Stimulated activated naive B cell treated with anti-CD40 and anti-IgM and Interleukin-4, amounts not matched to agents 10 μg/mL and 1 μg/mL and 100 μg/mL, for 72 hours (primary cell): ENCODE results near the gene CCDC61.

Source experiments
- ATAC-seq, 2 donors: fragments of 150-1000 bp; cut with Tn5 transposase; replicated peaks; 2 replicates each; pipeline ENCODE4 v1.10.0; 2021; ENCODE audit warnings: moderate library complexity in 1 of 2
- DNase-seq: peaks from one replicate; pipeline ENCODE4 v3.0.0; 2021
- H3K27ac Mint-ChIP-seq: one replicate; pipeline ENCODE4 v1.8.0; 2022; ENCODE audit warnings: mild to moderate bottlenecking, mixed read lengths
- H3K27me3 Mint-ChIP-seq, 2 donors: one replicate each; pipeline ENCODE4 v1.8.0; 2022; ENCODE audit warnings: mixed read lengths in 2 of 2
- H3K36me3 Mint-ChIP-seq, 2 donors: one replicate each; pipeline ENCODE4 v1.8.0; 2022; ENCODE audit warnings: mixed read lengths in 2 of 2, mild to moderate bottlenecking in 1 of 2
- H3K4me1 Mint-ChIP-seq, 2 donors: one replicate each; pipeline ENCODE4 v1.8.0; 2022; ENCODE audit warnings: mixed read lengths in 2 of 2, mild to moderate bottlenecking in 1 of 2
- H3K4me3 Mint-ChIP-seq, 2 donors: one replicate each; pipeline ENCODE4 v1.8.0; 2022; ENCODE audit warnings: mild to moderate bottlenecking in 2 of 2, mixed read lengths in 2 of 2, moderate library complexity in 1 of 2
- H3K9me3 Mint-ChIP-seq, 2 donors: one replicate each; pipeline ENCODE4 v1.8.0; 2022; ENCODE audit warnings: mixed read lengths in 2 of 2, mild to moderate bottlenecking in 1 of 2

The CCDC61 gene

DNA sequence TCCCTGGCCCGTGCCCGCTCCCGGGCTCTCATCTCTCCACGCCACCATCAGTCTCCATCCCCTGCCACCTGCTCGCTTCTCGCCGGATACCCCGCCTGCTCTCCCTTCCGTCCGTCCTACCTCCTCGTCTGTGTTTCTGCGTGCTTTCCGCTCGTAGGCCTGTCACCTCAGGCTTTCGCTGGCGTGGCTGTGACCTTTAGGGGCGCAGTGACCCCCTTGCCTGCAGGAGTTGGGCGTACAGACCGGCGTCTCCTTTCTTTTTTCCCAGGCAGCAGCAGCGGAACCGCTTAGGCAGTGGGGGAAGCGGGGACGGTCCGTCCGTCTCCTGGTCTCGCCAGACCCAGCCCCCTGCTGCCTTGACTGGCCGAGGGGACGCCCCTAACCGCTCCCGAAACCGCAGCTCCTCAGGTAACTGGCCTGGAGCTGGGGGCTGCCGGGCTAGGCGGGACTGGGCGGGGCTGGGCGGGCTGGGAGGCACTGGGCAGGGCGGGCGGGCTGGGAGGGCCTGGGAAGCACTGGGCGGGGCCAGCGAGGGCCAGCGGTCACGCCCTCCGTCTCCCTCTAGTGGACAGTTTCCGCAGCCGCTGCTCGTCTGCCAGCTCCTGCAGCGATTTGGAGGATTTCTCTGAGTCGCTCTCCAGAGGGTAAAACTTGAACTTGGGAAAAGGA is 21.3 kb downstream of the CCDC61 start:
- DNase-seq (peak; percentile 67), ATAC-seq (peak; percentile 72 to 77)
- H3K4me1 Mint-ChIP-seq: peaks cover 16 to 24% of the 10 kb centered on the region in 2 donors
- no peaks in the 10 kb centered on the region for H3K9me3 Mint-ChIP-seq
- peak overlapping the region; percentile 73 for H3K27ac Mint-ChIP-seq
- peaks cover 15 to 29% of the 10 kb centered on the region in 2 donors for H3K36me3 Mint-ChIP-seq
- H3K4me3 Mint-ChIP-seq: peak overlapping the region; percentile 81 to 83
- H3K27me3 Mint-ChIP-seq: peaks cover 17 to 25% of the 10 kb centered on the region in 2 donors

DNA sequence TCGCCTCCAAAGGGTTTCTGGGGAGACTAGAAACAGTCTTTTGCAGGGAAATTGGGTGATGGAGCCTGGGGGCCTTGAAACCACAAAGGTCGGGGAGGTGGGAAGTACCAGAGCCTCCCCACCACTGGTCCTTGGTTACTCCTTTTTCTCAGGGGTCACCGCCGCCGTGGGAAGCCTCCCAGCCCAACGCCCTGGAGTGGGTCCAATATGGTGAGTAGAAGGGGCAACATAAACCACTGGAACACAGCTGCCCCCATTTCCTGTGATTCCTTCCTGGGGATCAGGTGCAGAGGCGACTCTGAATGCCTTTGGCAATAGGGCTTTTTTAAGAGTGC is 21.8 kb downstream of the CCDC61 start:
- Mint-ChIP-seq H3K27ac (no peak overlapping the region), H3K4me1 (peaks cover 16 to 24% of the 10 kb centered on the region in 2 donors), H3K4me3 (peak overlapping the region; percentile 81 to 83), H3K9me3 (no peaks in the 10 kb centered on the region), H3K27me3 (peaks cover 21 to 25% of the 10 kb centered on the region in 2 donors), H3K36me3 (peaks cover 12 to 25% of the 10 kb centered on the region in 2 donors)
- no peak for ATAC-seq
- no peak for DNase-seq

DNA sequence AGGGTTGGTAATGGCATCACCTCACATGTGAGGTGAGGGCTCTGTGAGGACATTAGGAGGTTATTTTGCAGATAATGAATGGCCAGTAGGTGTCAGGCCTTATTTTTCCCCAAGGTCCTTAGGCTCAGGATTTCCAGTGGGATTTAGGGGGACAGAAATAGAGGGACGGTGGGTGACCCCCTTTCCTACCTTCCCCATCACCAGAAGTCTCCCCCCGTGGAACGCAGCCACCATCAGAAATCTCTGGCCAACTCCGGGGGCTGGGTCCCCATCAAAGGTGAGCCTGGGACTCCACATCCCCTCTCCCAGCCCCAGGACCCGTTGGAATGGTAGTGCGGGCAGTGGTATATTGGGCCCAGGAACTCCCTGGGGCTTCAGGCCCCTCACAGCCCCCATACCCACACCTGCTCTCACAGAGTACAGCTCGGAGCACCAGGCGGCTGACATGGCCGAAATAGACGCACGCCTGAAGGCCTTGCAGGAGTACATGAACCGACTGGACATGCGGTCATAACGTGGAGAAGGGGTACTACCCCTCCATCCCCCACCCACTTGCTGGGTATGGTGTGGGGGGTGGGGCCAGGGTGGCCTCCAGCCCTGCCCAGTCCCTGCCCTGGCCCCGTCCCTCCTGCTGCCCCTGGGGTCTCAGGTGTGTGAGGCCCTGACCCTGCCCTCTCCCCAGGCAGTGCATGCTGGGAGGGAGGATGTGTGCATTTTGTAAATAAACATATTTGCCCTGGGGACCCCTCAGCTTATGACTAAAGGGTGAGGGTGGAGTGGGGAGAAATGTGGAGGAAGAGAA is 22.8 kb downstream of the CCDC61 start:
- H3K4me1 Mint-ChIP-seq: peaks cover 16 to 24% of the 10 kb centered on the region in 2 donors
- ATAC-seq (no peak), DNase-seq (no peak)
- no peaks in the 10 kb centered on the region for H3K9me3 Mint-ChIP-seq
- no peak overlapping the region for H3K4me3 Mint-ChIP-seq
- peaks cover 12 to 17% of the 10 kb centered on the region in 2 donors for H3K36me3 Mint-ChIP-seq
- H3K27me3 Mint-ChIP-seq: peaks cover 27 to 33% of the 10 kb centered on the region in 2 donors
- no peak overlapping the region for H3K27ac Mint-ChIP-seq

DNA sequence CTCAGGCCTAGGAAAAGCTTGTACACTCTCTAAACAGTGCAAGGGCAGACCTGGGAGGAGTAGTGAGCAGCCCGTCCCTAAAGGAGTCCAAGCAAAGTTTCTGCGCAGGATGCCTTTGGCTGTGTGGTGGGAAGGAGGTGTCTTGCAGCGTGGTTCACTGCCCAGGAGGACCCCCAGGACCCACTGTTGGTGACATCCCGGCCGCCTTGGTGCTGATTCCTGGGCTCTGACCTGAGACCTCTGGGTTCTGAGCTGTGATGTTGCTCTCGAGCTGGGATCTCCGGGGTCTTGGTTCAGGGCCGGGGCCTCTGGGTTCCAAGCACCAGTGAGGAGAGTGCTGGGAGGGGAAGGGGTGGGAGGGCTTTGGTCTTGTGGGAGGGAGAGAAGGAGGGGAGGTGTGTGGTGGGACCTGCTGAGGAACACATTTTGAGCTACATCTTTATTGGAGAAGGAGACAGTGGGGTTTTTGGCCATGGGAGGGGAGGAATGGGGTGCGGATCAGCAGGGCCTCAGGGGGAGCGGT is 23.5 kb downstream of the CCDC61 start:
- H3K4me3 Mint-ChIP-seq: no peak overlapping the region
- H3K4me1 Mint-ChIP-seq: peaks cover 16 to 24% of the 10 kb centered on the region in 2 donors
- H3K27me3 Mint-ChIP-seq: peaks cover 31 to 37% of the 10 kb centered on the region in 2 donors
- no peak overlapping the region for H3K27ac Mint-ChIP-seq
- H3K36me3 Mint-ChIP-seq: peaks cover 12 to 17% of the 10 kb centered on the region in 2 donors
- no peak for ATAC-seq
- DNase-seq: no peak
- H3K9me3 Mint-ChIP-seq: no peaks in the 10 kb centered on the region

DNA sequence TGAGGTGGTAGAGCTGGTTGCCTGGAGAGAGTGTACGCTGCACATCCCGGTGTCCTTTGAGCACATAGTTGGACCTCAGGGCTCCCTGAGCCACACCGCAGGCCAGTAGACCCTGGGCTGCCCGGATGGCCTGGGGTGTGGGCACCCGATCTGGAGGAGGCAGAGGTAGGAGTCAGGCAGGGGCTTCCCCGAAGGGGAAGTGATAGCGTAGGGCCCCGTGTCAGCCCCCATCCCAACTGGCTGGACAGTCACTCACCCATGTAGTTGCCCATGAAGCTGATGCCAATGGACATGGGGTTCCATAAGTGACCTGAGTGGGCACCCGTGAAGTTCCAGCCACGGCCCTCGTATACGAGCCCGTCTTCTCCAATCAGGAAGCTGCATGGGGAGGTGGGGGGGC is 24.0 kb downstream of the CCDC61 start:
- DNase-seq: no peak
- H3K9me3 Mint-ChIP-seq: no peaks in the 10 kb centered on the region
- H3K27ac Mint-ChIP-seq: no peak overlapping the region
- no peak for ATAC-seq
- no peak overlapping the region for H3K4me3 Mint-ChIP-seq
- H3K4me1 Mint-ChIP-seq: peaks cover 16 to 24% of the 10 kb centered on the region in 2 donors
- peaks cover 35 to 37% of the 10 kb centered on the region in 2 donors for H3K27me3 Mint-ChIP-seq
- peaks cover 12 to 16% of the 10 kb centered on the region in 2 donors for H3K36me3 Mint-ChIP-seq

DNA sequence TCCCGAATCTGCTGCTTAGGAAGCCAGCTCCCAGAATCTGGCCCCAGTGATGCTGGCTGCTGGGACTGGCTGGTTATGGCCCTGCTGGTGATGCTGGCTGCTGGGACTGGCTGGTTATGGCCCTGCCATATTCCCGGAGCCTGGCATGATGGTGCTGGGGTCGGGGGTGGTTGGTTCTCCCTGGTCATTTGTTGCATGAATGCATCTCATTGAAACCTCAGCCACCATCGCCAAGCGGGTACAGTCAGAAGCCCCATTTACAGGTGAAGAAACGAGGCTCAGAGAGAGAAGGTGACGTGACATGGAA is 25.5 kb downstream of the CCDC61 start:
- Mint-ChIP-seq H3K36me3 (peaks cover 6 to 7% of the 10 kb centered on the region in 2 donors), H3K27me3 (peaks cover 25 to 29% of the 10 kb centered on the region in 2 donors), H3K4me3 (no peak overlapping the region), H3K4me1 (peaks cover 7 to 14% of the 10 kb centered on the region in 2 donors), H3K27ac (no peak overlapping the region), H3K9me3 (no peaks in the 10 kb centered on the region)
- no peak for ATAC-seq
- no peak for DNase-seq

DNA sequence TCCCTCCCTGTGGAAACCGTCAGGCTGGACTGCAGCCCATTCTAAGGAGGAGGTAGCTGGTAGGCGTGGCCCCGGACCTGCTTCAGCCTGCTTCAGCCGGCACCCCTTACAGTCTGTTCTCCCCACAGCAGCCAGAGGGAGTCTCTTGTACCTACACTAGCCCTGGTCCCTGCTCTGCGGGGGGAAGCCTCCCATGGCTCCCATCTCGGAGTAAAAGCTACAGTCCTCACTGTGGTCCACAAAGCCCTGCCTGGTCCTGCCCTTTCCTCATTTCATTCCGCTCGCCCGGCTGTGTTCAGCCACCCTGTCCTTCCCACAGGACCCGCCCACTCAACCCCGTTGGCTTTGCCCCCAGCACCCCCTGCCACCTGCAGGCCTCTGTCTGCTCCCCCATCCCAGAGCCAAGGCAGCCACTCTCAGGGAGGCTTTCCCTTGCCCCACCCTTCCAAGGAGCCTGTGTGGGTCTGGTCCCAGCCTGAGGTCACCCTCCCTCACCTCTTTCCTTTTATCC is 26.3 kb downstream of the CCDC61 start:
- Mint-ChIP-seq H3K36me3 (peaks cover 6 to 7% of the 10 kb centered on the region in 2 donors), H3K9me3 (no peaks in the 10 kb centered on the region), H3K27me3 (peaks cover 27 to 29% of the 10 kb centered on the region in 2 donors), H3K27ac (no peak overlapping the region), H3K4me1 (peaks cover 2 to 6% of the 10 kb centered on the region in 2 donors), H3K4me3 (no peak overlapping the region)
- ATAC-seq (no peak), DNase-seq (no peak)

DNA sequence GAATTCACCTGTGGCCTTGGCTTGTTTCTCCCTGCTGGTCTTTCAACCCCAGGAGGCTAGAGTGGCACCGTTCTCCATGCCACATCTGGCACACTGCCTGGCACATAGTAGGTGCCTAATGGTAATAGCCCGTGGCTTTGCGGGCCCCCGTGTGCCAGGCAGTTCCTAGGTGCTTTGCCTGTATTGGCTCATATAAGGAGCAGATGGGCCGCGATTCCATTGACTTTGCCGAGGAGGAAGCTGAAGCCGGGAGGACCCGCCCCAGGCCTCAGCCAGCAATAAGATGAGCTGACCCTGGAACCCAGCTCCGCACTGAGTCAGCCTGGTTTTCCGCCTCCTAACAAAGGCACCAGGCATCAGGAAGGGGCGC is 26.8 kb downstream of the CCDC61 start:
- Mint-ChIP-seq H3K27me3 (peaks cover 31 to 33% of the 10 kb centered on the region in 2 donors), H3K36me3 (peaks cover 4 to 7% of the 10 kb centered on the region in 2 donors), H3K9me3 (no peaks in the 10 kb centered on the region), H3K4me3 (no peak overlapping the region), H3K4me1 (peaks cover 0 to under 1% of the 10 kb centered on the region in 2 donors), H3K27ac (no peak overlapping the region)
- no peak for DNase-seq
- ATAC-seq: no peak

DNA sequence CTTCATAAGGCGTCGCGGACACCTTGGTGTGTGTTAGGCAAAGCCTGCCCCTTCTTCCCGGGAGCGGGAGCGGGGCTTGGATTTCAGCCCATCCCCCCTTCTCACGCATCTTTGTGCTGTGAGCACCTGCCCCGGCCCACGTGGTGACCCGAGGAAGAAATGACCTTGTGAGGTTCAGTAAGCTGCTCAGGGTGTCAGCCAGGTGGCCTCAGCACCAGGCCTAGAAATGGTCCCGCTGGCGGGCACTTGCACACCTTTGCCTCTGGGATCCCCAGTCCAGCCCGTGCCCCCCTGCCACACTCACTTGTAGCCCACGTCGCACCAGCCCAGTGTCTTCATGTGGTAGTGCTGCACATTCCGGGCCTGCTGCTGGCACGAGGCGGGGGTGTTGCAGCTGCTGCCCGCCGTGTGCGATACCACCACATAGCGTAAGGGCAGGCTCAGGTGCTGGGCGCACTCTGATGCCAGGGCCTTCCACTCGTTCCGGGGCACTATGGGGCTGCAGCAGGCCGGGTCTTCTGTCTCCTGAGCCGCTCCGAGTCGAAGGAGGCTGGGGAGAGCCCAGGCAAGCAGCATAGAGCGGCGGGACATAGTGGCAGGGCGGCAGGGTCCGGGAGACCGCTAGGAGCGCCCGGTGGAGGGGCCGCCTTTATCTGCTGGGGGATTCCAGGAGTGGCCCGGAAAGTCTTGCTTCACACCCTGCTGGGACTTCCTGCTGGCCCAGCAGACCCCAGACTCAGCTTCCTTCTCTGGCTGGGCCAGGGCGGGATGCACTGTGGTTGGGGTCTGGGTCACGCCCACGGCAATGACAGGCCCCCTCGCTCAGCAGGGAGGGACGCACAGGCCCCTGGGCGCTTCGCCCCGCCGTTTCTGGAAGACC is 27.4 kb downstream of the CCDC61 start, which contains the start of gene PGLYRP1:
PGLYRP1 (minus strand) TSS at position 623 of the 880 bp plus-strand sequence; CDS start at position 591, 32 bp downstream.
- Mint-ChIP-seq H3K27ac (no peak within 1 kb of the TSS), H3K4me3 (no peak within 1 kb of the TSS), H3K4me1 (no peaks in the 10 kb centered on the region), H3K36me3 (peaks cover 4 to 7% of the 10 kb centered on the region in 2 donors), H3K9me3 (no peaks in the 10 kb centered on the region), H3K27me3 (peaks cover 31 to 33% of the 10 kb centered on the region in 2 donors)
- DNase-seq (no peak), ATAC-seq (no peak)

DNA sequence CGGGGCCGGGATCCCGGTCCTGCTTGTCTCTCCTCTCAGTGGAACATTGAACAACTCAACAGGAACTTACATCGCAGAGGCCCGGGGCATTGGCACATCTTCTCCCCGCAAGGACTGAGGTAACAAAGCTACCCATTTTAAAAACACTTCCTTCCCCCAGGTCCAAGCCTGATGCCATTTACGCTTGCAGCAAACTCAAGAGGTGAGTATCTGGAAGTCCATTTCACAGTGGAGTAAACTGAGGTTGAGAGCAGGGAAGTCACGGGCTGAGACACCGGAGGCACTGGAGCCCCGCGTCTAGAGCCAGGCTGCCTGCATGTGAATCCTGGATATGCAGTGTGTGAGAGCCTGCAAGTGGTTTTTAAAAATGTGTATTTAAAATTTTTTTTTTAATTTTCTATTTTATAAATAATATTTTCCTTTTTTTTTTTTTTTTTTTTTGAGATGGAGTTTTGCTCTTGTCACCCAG is 28.1 kb downstream of the CCDC61 start:
- DNase-seq: no peak
- Mint-ChIP-seq H3K4me3 (no peak overlapping the region), H3K36me3 (peaks cover 4 to 7% of the 10 kb centered on the region in 2 donors), H3K27ac (no peak overlapping the region), H3K9me3 (no peaks in the 10 kb centered on the region), H3K27me3 (peaks cover 31 to 36% of the 10 kb centered on the region in 2 donors), H3K4me1 (no peaks in the 10 kb centered on the region)
- ATAC-seq: no peak

DNA sequence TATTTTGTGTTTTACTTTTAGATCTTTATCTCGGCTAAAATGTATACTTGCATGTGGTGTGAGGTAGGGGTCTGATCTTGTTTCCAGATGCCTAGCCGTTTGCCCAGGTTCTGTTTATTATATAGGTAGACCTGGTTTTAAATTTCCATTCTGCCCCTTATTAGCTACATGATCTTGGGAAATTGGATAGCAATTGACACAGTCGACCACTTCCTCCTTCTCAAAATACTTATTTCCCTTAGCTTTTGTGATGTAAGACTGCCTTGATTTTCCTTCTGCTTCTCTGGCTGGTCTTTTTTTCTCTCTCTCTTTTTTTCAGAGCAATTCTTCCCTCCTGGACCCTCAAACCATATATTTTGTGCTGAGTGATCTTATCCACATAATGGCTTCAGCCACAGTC is 30.6 kb downstream of the CCDC61 start:
- Mint-ChIP-seq H3K4me3 (no peak overlapping the region), H3K9me3 (no peaks in the 10 kb centered on the region), H3K27ac (no peak overlapping the region), H3K27me3 (peaks cover 41 to 45% of the 10 kb centered on the region in 2 donors), H3K36me3 (no peaks in the 10 kb centered on the region), H3K4me1 (peaks cover 2 to 6% of the 10 kb centered on the region in 2 donors)
- ATAC-seq: no peak
- DNase-seq: no peak

DNA sequence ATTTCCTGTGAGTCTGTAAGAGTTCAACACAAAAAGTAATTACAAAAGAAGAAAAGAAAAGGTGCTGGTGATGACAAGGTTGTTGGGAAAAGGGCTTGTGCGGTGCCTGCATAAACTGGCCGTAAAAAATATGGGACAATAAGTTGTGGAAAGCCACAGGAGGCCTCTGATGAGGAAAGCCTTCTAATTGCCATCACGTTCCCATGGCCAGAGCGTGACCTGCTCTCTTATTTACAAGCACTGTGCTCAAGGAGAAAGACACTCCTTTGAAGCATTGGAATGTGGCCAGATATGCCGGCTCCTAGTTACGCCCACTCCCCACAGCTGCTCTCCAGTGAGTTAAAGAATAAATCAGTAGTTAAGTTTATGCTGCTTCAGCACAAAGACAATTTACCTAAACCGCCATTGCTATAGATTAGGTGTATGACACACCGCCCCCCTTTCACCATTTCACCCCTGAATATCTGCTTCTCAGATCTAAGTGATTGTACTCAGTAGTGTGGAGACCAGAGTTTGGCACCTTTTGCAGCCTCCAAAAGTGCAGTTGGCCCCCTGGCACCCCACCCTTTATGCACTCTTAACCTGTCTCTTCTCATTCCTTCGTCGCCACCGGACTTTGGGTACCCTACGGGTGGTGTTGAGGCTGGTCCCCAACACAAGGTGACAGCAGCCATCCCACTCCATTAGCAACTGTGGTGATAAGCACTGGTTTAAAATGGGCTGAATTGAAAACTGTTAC is 35.7 kb downstream of the CCDC61 start:
- no peak overlapping the region for H3K27ac Mint-ChIP-seq
- DNase-seq: no peak

More for the DNA sequence above, 35.7 kb downstream of the CCDC61 start:
- no peak overlapping the region for H3K4me3 Mint-ChIP-seq
- no peaks in the 10 kb centered on the region for H3K9me3 Mint-ChIP-seq
- ATAC-seq: no peak
- peaks cover 2 to 6% of the 10 kb centered on the region in 2 donors for H3K4me1 Mint-ChIP-seq
- H3K27me3 Mint-ChIP-seq: peaks cover 32 to 39% of the 10 kb centered on the region in 2 donors
- peaks cover 0 to 3% of the 10 kb centered on the region in 2 donors for H3K36me3 Mint-ChIP-seq
